WERI-Rb-1 (cell line): ENCODE results near the gene WIPF3.

Experiments used
- DNase-seq: peaks from one replicate; pipeline ENCODE4 v3.0.0-alpha.2; 2020
- H3K27ac ChIP-seq: fragments of 250-450 bp; sonication (Bioruptor Pico); 2 replicates; pipeline ENCODE4 v1.5.1; 2020; ENCODE audit warnings: mild to moderate bottlenecking, moderate library complexity
- H3K27me3 ChIP-seq: fragments of 250-450 bp; sonication (Bioruptor Pico); 2 replicates; pipeline ENCODE4 v1.5.1; 2021; ENCODE audit warnings: mild to moderate bottlenecking, low read depth, moderate library complexity; ENCODE audit not compliant: insufficient read depth, severe bottlenecking
- H3K36me3 ChIP-seq: fragments of 250-450 bp; sonication (Bioruptor Pico); 2 replicates; pipeline ENCODE4 v1.5.1; 2020; ENCODE audit warnings: mild to moderate bottlenecking, moderate library complexity
- H3K4me3 ChIP-seq: 2 replicates; pipeline ENCODE4 v1.5.1; 2011; ENCODE audit warnings: low read depth, mild to moderate bottlenecking, control low read depth, low read length
- H3K9me3 ChIP-seq: fragments of 250-450 bp; sonication (Bioruptor Pico); 2 replicates; pipeline ENCODE4 v1.5.1; 2021; ENCODE audit warnings: mild to moderate bottlenecking, moderate library complexity; ENCODE audit not compliant: severe bottlenecking
- TF ChIP-seq, protein P1 (sequence below): IDR thresholded peaks from 2 replicates; pipeline ENCODE4 v1.5.1; 2011; ENCODE audit warnings: low read depth, mild to moderate bottlenecking, control low read depth, inconsistent platforms, low read length

The WIPF3 gene

DNA sequence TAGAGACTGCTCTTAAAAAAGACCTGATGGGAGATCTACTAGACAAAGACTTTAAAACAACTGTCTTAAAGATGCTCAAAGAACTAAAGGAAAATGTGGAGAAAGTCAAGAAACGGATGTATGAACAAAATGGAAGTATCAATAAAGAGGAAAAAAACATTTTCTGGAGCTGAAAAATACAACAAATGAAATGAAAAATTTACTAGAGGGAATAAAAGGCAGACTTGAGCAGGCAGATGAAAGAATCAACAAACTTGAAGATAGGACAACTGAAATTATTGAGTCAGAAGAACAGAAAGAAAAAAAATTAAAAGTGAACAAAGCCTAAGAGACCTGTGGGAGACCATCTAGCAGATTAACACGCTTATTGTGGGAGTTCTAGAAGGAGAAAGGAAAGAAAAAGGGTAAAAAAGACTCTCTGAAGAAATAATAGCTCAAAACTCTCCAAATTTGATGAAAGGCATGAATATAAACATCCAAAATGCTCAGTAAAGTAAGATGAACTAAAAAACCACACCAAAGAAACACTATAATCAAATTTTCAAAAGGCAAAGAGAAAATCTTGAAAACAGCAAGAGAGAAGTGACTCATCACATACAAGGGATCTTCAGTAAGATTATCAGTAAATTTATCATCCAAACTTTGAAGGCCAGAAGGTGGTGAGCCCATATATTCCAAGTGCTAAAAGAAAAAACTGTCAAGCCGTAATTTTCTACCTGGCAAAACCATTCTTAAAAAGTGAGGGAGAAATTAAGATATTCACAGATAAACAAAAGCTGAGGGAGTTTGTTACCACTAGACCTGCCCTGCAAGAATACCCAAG is 100.1 kb downstream of the WIPF3 start:
- Histone ChIP-seq H3K36me3 (no peaks in the 10 kb centered on the region), H3K27me3 (no peaks in the 10 kb centered on the region), H3K9me3 (peaks cover 10% of the 10 kb centered on the region), H3K27ac (no peak overlapping the region), H3K4me3 (no peak overlapping the region)
- no peak for DNase-seq
- TF ChIP-seq, protein P1, sequence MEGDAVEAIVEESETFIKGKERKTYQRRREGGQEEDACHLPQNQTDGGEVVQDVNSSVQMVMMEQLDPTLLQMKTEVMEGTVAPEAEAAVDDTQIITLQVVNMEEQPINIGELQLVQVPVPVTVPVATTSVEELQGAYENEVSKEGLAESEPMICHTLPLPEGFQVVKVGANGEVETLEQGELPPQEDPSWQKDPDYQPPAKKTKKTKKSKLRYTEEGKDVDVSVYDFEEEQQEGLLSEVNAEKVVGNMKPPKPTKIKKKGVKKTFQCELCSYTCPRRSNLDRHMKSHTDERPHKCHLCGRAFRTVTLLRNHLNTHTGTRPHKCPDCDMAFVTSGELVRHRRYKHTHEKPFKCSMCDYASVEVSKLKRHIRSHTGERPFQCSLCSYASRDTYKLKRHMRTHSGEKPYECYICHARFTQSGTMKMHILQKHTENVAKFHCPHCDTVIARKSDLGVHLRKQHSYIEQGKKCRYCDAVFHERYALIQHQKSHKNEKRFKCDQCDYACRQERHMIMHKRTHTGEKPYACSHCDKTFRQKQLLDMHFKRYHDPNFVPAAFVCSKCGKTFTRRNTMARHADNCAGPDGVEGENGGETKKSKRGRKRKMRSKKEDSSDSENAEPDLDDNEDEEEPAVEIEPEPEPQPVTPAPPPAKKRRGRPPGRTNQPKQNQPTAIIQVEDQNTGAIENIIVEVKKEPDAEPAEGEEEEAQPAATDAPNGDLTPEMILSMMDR, result no peak

DNA sequence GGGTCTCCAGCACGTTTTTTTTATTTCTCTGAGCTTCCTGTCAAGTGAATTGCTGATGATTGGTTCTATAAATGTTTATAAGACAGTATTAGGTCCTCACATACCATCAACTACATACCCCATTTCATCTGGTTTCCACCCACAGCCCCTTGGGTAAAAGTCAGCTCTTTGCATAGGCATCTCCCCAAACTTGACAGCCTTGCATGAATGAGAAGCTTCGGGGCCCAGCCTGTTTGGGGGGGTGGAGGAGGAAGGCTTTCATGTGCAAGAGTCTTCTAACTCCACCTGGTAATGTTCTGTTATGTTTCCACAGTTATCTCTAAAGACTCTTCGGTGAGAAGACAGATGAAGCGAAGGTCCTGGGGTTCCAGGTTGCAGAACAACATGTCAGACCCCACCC is 107.9 kb downstream of the WIPF3 start:
- TF ChIP-seq, protein P1, result no peak
- no peak overlapping the region for H3K4me3 ChIP-seq
- H3K36me3 ChIP-seq, result no peaks in the 10 kb centered on the region; the same call in 1 of the 2 replicates
- no peak overlapping the region for H3K27ac ChIP-seq
- no peaks in the 10 kb centered on the region for H3K9me3 ChIP-seq
- H3K27me3 ChIP-seq, result no peaks in the 10 kb centered on the region
- no peak for DNase-seq

DNA sequence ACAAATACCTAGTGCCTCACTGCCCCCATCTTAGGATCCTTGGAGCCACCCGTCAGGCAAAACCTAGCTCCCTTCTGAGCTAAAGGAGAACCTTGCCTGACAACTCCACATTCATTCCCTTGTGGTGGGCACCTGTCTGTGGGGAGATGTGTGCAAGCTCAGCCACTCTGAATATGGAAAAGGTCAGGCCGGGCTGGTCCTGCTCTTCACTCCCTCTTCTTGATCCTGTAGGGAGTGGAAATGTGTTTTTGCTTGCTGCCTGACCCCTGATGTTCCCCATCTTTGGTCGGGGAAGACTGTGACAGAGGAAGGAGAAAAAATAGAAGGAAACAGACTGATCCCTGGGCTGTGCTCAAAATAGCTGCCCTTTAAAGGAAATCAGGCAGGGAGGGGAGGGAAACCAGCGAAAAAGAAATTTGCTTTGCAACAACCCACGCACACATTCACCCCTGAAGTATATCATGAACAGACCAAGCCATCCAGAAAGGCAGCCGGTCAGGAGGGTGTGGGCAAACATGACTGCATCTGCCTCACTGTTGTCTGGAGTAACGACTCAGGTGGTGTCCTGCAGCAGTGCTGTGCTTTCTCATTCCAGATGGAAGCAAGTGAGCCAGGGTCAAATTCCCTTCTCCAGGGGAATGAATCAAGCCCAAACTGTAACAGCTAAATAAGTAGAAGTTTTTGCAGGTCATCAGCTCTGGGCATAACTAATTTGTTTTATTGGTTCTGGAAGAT is 109.3 kb downstream of the WIPF3 start:
- DNase-seq, result no peak

DNA sequence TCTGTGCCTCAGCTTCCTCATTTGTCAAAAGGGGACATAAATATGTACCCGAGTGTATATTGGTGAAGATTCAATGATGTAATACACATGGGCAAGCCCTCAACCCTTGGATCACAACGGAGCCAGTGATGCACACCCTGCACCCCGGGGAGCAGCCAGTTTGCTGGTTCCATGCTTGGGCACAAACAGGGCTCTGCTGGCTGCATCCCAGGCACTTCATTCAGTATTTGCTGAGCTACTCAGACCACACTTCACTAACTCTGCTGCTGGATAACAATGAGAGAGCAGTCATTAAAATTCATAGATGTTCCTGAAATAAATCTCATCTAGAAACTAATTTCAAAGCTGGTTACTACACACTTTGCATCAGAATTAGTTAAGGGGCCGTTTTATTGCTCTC is 111.3 kb downstream of the WIPF3 start:
- Histone ChIP-seq H3K27me3 (no peaks in the 10 kb centered on the region), H3K4me3 (no peak overlapping the region), H3K27ac (no peak overlapping the region), H3K36me3 (peaks cover 4% of the 10 kb centered on the region), H3K9me3 (no peaks in the 10 kb centered on the region)
- no peak for DNase-seq
- TF ChIP-seq, protein P1, result no peak

More for the DNA sequence above, 109.3 kb downstream of the WIPF3 start:
- H3K36me3 ChIP-seq, result no peaks in the 10 kb centered on the region; the same call in 1 of the 2 replicates
- H3K27me3 ChIP-seq, result no peaks in the 10 kb centered on the region
- no peak overlapping the region for H3K27ac ChIP-seq
- TF ChIP-seq, protein P1, result no peak
- H3K4me3 ChIP-seq, result no peak overlapping the region
- H3K9me3 ChIP-seq, result no peaks in the 10 kb centered on the region

DNA sequence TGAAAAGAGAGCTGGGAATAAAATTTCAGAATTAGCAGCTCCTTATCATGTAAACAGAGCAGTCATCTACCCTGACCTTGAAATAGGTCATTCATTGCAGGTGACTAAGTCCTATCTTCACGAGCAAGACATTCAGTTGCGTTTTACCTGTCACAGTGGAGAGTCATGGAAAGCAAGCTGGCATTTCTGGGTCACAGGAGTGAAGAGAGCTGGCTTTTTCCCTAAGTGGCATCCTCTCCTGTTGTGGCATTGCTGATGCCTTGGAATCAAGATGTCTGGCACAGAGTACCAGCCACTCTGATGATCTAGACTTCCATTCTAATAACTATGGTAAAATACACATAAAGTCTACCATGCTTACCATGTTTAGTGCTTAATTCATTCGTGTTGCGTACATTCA is 112.5 kb downstream of the WIPF3 start:
- H3K4me3 ChIP-seq, result no peak overlapping the region
- TF ChIP-seq, protein P1, result no peak
- no peaks in the 10 kb centered on the region for H3K9me3 ChIP-seq
- no peak for DNase-seq
- no peaks in the 10 kb centered on the region for H3K27me3 ChIP-seq
- no peak overlapping the region for H3K27ac ChIP-seq
- H3K36me3 ChIP-seq, result peaks cover 10% of the 10 kb centered on the region
